Fibroblast of villous mesenchyme (primary cell): ENCODE data around the gene MICB. TPM values are rescaled to one million over a fixed set of nuclear protein-coding genes. Genes with fewer than 3 reads are reported as not detected.
A peak's percentile ranks its signal among the peaks of the same experiment; 100 is the strongest.

Experiments
- DNase-seq: peaks from one replicate; pipeline ENCODE4 v3.0.0-alpha.2; 2010; ENCODE audit warnings: low read depth
- H3K4me3 ChIP-seq: 2 replicates; pipeline ENCODE4 v1.5.1; 2011; ENCODE audit warnings: low read depth, mild to moderate bottlenecking, low read length
- CTCF ChIP-seq: IDR thresholded peaks from 2 replicates; pipeline ENCODE4 v1.5.1; 2012; ENCODE audit warnings: low read depth, mild to moderate bottlenecking, low read length; ENCODE audit not compliant: insufficient read depth
- total RNA-seq: library from RNA; depleted of rRNA; stranded (reverse); fragments of >200 nt; gene quantifications from 2 replicates; pipeline ENCODE4 v1.2.3, GENCODE V29; 2012

The MICB gene
- total RNA-seq, 1 donor: 30.7 TPM

GRCh38 chr6:31462026-31462963, 35.6 kb upstream of the MICB start:
- no peak for TF ChIP-seq CTCF
- peak overlapping the region; percentile 49 for H3K4me3 ChIP-seq
- peak; percentile 21 for DNase-seq

- TF ChIP-seq CTCF: no peak
- H3K4me3 ChIP-seq: peak overlapping the region; percentile 49
- DNase-seq: peak; percentile 78
These were observed 34.7 kb upstream of the MICB start for GRCh38 chr6:31462964-31463870.

GRCh38 chr6:31464252-31465184, 33.4 kb upstream of the MICB start:
- H3K4me3 ChIP-seq: no peak overlapping the region
- no peak for DNase-seq
- no peak for TF ChIP-seq CTCF

DNA sequence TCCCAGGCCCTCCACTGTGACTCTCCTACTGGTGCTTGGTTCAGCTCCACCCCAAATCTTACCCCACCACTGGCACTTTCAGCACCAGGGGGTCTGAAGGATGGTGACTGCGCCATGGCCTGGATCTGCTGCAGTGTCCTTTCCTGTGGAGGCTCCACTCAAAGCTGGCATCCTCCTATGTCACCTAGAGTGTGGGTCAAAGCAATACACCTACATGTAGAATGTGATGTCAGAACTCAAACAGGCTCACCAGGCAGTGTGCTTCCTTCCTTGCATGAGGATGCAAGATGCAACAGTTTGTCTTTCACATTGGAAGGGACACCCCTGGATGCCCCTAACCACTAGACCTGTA, 32.8 kb upstream of the MICB start:
- no peak for DNase-seq
- no peak overlapping the region for H3K4me3 ChIP-seq
- no peak for TF ChIP-seq CTCF

GRCh38 chr6:31465718-31466117, 32.2 kb upstream of the MICB start:
- no peak overlapping the region for H3K4me3 ChIP-seq
- DNase-seq: no peak
- TF ChIP-seq CTCF: no peak

GRCh38 chr6:31466466-31466865, 31.5 kb upstream of the MICB start:
- no peak for TF ChIP-seq CTCF
- no peak for DNase-seq
- H3K4me3 ChIP-seq: no peak overlapping the region
